A549 (cell line): Measurements from ENCODE around the gene MYO15B. TPM values are rescaled to one million over a fixed set of nuclear protein-coding genes. Genes with fewer than 3 reads are reported as not detected.
A peak's percentile ranks its signal among the peaks of the same experiment; 100 is the strongest.

Experiments used
- ATAC-seq, 2 experiments: fragments of 200-7000 bp in 1 of 2; fragments of >200 bp in 1 of 2; cut with Nextera tagmentation in 1 of 2; cut with Tn5 transposase in 1 of 2; 3 replicates each; pipeline versions ENCODE4 v1.8.0 to v1.9.1; 2018 to 2020; ENCODE audit warnings: mild to moderate bottlenecking in 1 of 2, moderate library complexity in 1 of 2
- CTCF ChIA-PET: fragments of 300-600 bp; sonication (Branson Sonifier 250); formaldehyde crosslinking; extraction: SDS; loops from one replicate; lab custom pipeline; 2021; ENCODE audit warnings: antibody characterized with exemption, inconsistent platforms; lab: Yijun Ruan, JAX
- POLR2A ChIA-PET: fragments of 350-600 bp; formaldehyde crosslinking; extraction: SDS; loops from one replicate; lab custom pipeline; 2021; ENCODE audit warnings: antibody characterized with exemption, inconsistent platforms; lab: Yijun Ruan, JAX
- DNase-seq, 2 experiments: peaks; one replicate each; pipeline versions ENCODE4 v3.0.0 to v3.0.0-alpha.2; 2011 to 2016; ENCODE audit warnings: low read depth in 1 of 2, low spot score in 1 of 2
- FAIRE-seq: peaks from 2 replicates; lab custom pipeline; 2011; peaks lifted over from hg19 to GRCh38; lab: Jason Lieb, UNC
- H3K27ac ChIP-seq, 2 experiments: fragments of >200 bp; sonication (Bioruptor Twin); formaldehyde crosslinking; 3 replicates each; pipeline ENCODE4 v1.5.1; 2016 to 2017
- H3K4me1 ChIP-seq: fragments of >200 bp; sonication (Bioruptor Twin); formaldehyde crosslinking; 3 replicates; pipeline ENCODE4 v1.6.1; 2016
- H3K4me2 ChIP-seq: fragments of >200 bp; sonication (Bioruptor Twin); formaldehyde crosslinking; 3 replicates; pipeline ENCODE4 v1.6.1; 2016
- H3K4me3 ChIP-seq: fragments of >200 bp; sonication (Bioruptor Twin); formaldehyde crosslinking; 3 replicates; pipeline ENCODE4 v1.5.1; 2016
- H3K9me3 ChIP-seq: fragments of >200 bp; sonication (Bioruptor Twin); formaldehyde crosslinking; 3 replicates; pipeline ENCODE4 v1.6.1; 2016
- CBX8 ChIP-seq: fragments of 200-600 bp; sonication (generic); IDR thresholded peaks from 2 replicates; pipeline ENCODE4 v1.6.1; 2016
- CHD2 ChIP-seq: fragments of 150-350 bp; IDR thresholded peaks from 2 replicates; pipeline ENCODE4 v1.6.1; 2014; ENCODE audit warnings: low read length; ENCODE audit not compliant: partially characterized antibody
- EHMT2 ChIP-seq: fragments of 200-600 bp; sonication (generic); IDR thresholded peaks from 2 replicates; pipeline ENCODE4 v1.6.1; 2016; ENCODE audit warnings: antibody characterized with exemption, low read depth, mild to moderate bottlenecking, moderate library complexity
- ELK1 ChIP-seq: fragments of 150-350 bp; IDR thresholded peaks from 2 replicates; pipeline ENCODE4 v1.6.1; 2014; ENCODE audit warnings: low read depth, mild to moderate bottlenecking, low read length
- FOSB ChIP-seq: fragments of 250-450 bp; sonication (Bioruptor Pico); IDR thresholded peaks from 2 replicates; pipeline ENCODE4 v1.5.0; 2020; ENCODE audit warnings: mild to moderate bottlenecking, moderate library complexity
- FOSL2 ChIP-seq, 2 experiments: fragments of 450-650 bp in 1 of 2; fragments of >200 bp in 1 of 2; sonication (Bioruptor Twin) in 1 of 2; formaldehyde crosslinking; IDR thresholded peaks; 2 replicates each; pipeline versions ENCODE4 v1.5.0 to v1.6.1; 2016 to 2020; ENCODE audit warnings: mild to moderate bottlenecking in 1 of 2, moderate library complexity in 1 of 2
- GATA3 ChIP-seq: IDR thresholded peaks from 2 replicates; pipeline ENCODE4 v1.6.1; 2012; ENCODE audit warnings: borderline replicate concordance
- HOXB13 ChIP-seq: fragments of 250-450 bp; sonication (Bioruptor Pico); IDR thresholded peaks from 2 replicates; pipeline ENCODE4 v1.5.0; 2020; ENCODE audit warnings: low read depth, mild to moderate bottlenecking, moderate library complexity
- HOXB5 ChIP-seq: fragments of 250-450 bp; sonication (Bioruptor Pico); IDR thresholded peaks from 2 replicates; pipeline ENCODE4 v1.5.0; 2020; ENCODE audit warnings: mild to moderate bottlenecking, moderate library complexity
- KDM1A ChIP-seq: fragments of 200-600 bp; sonication (generic); IDR thresholded peaks from 2 replicates; pipeline ENCODE4 v1.6.1; 2016; ENCODE audit warnings: low read depth, mild to moderate bottlenecking
- KDM5A ChIP-seq: fragments of 200-600 bp; sonication (generic); IDR thresholded peaks from 2 replicates; pipeline ENCODE4 v1.6.1; 2016; ENCODE audit warnings: antibody characterized with exemption, mild to moderate bottlenecking
- PHF8 ChIP-seq: fragments of 200-600 bp; sonication (generic); IDR thresholded peaks from 2 replicates; pipeline ENCODE4 v1.6.1; 2016; ENCODE audit warnings: low read depth, mild to moderate bottlenecking, antibody characterized with exemption, moderate library complexity, borderline replicate concordance
- POLR2A ChIP-seq: IDR thresholded peaks from 2 replicates; pipeline ENCODE4 v1.6.1; 2012; ENCODE audit warnings: mild to moderate bottlenecking, low read length
- RAD21 ChIP-seq, 2 experiments: fragments of >200 bp in 1 of 2; sonication (Bioruptor Twin) in 1 of 2; formaldehyde crosslinking in 1 of 2; IDR thresholded peaks in 1 of 2; conservative IDR thresholded peaks in 1 of 2; 2 replicates in 1 of 2; 3 replicates in 1 of 2; pipeline ENCODE4 v1.6.1; 2012 to 2018; ENCODE audit warnings: inconsistent platforms in 1 of 2
- RARB ChIP-seq: fragments of 250-450 bp; sonication (Bioruptor Pico); IDR thresholded peaks from 2 replicates; pipeline ENCODE4 v1.8.0; 2021; ENCODE audit warnings: mild to moderate bottlenecking, moderate library complexity
- REST ChIP-seq: fragments of 200-600 bp; sonication (generic); IDR thresholded peaks from 2 replicates; pipeline ENCODE4 v1.6.1; 2016; ENCODE audit warnings: antibody characterized with exemption, mild to moderate bottlenecking, moderate library complexity
- RFX5 ChIP-seq: fragments of 450-650 bp; IDR thresholded peaks from 2 replicates; pipeline ENCODE4 v1.7.1; 2014; ENCODE audit warnings: antibody characterized with exemption, mild to moderate bottlenecking, moderate library complexity
- SMC3 ChIP-seq: fragments of >200 bp; sonication (Bioruptor Twin); formaldehyde crosslinking; IDR thresholded peaks from 3 replicates; pipeline ENCODE4 v1.6.1; 2018; ENCODE audit warnings: inconsistent platforms
- SREBF2 ChIP-seq: fragments of 450-650 bp; IDR thresholded peaks from 2 replicates; pipeline ENCODE4 v1.6.1; 2014; ENCODE audit warnings: mild to moderate bottlenecking, moderate library complexity
- TFCP2L1 ChIP-seq: fragments of 250-450 bp; sonication (Bioruptor Pico); IDR thresholded peaks from 2 replicates; pipeline ENCODE4 v1.5.0; 2021; ENCODE audit warnings: mild to moderate bottlenecking
- ZFP36 ChIP-seq: fragments of 450-650 bp; IDR thresholded peaks from 2 replicates; pipeline ENCODE4 v1.6.1; 2014; ENCODE audit warnings: borderline replicate concordance; ENCODE audit not compliant: partially characterized antibody
- ZNF302 ChIP-seq: fragments of 250-450 bp; sonication (Bioruptor Pico); IDR thresholded peaks from 2 replicates; pipeline ENCODE4 v1.9.0; 2021; ENCODE audit warnings: inconsistent platforms, mild to moderate bottlenecking, moderate library complexity
- WGBS: methylation state at CpG from one replicate; pipeline ENCODE4 v1.1.6; 2017; ENCODE audit errors: missing lambda C conversion rate; 5-methylcytosine and 5-hydroxymethylcytosine counted together
- polyA plus RNA-seq, 4 experiments: library from polyadenylated mRNA; depleted of rRNA in 3 of 4; stranded (reverse); fragments of >200 nt; fragmentation: RNase III in 1 of 4; extraction: RNeasy Plus Mini Kit Qiagen cat#74134 plus additional on column Dnase treatment in 1 of 4; gene quantifications; 2 replicates in 3 of 4; 3 replicates in 1 of 4; pipeline ENCODE4 v1.2.3, GENCODE V29; 2011 to 2017
- TF ChIP-seq, protein P1 (sequence below): IDR thresholded peaks from 2 replicates; pipeline ENCODE4 v1.6.1; 2012
- TF ChIP-seq, protein P2 (sequence below): fragments of 250-450 bp; sonication (Bioruptor Pico); IDR thresholded peaks from 2 replicates; pipeline ENCODE4 v1.5.0; 2021; ENCODE audit warnings: mild to moderate bottlenecking, moderate library complexity, borderline replicate concordance
- TF ChIP-seq, protein P3 (sequence below): fragments of >200 bp; sonication (Bioruptor Twin); formaldehyde crosslinking; IDR thresholded peaks from 3 replicates; pipeline ENCODE4 v1.5.1; 2016

MYO15B gene
- polyA plus RNA-seq, 2 of the 4 experiments (the other 2 are of a cell fraction), result 12.4 to 33.9 TPM

GRCh38 chr17:75617675-75618074 lies 30.1 kb downstream of the MYO15B start:
- ATAC-seq, result no peak
- ChIA-PET POLR2A (no interaction called here), CTCF (interaction anchor here (1.2 to 51.3 kb wide), 7 partner anchors 25 to 347 kb away, joined by 3 to 2254 read pairs (median 10); partner anchors contain the start of genes MIF4GD, MYO15B, RECQL5 and SAP30BP)
- Histone ChIP-seq H3K4me2 (no peak overlapping the region), H3K9me3 (no peaks in the 10 kb centered on the region), H3K4me3 (no peak overlapping the region), H3K27ac (no peak overlapping the region), H3K4me1 (peaks cover 19% of the 10 kb centered on the region)
- TF ChIP-seq FOSL2 (IDR thresholded peaks at IDR 0.05) (no peak), FOSL2 (CRISPR knock-in tag; IDR thresholded peaks at IDR 0.05) (no peak), RAD21 (conservative IDR thresholded peaks at IDR 0.05 in 1 of 2, IDR thresholded peaks at IDR 0.05 in 1 of 2) (no peak), GATA3 (no peak), HOXB5 (CRISPR knock-in tag) (no peak), SREBF2 (no peak), CHD2 (no peak), KDM1A (no peak), RARB (CRISPR knock-in tag) (no peak), ZNF302 (no peak), RFX5 (no peak), EHMT2 (no peak)
- TF ChIP-seq, protein P1, sequence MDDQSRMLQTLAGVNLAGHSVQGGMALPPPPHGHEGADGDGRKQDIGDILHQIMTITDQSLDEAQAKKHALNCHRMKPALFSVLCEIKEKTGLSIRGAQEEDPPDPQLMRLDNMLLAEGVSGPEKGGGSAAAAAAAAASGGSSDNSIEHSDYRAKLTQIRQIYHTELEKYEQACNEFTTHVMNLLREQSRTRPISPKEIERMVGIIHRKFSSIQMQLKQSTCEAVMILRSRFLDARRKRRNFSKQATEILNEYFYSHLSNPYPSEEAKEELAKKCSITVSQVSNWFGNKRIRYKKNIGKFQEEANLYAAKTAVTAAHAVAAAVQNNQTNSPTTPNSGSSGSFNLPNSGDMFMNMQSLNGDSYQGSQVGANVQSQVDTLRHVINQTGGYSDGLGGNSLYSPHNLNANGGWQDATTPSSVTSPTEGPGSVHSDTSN, result no peak
- FAIRE-seq, result no peak
- DNase-seq, result no peak
- WGBS, result 92% methylated on average over 11 of the region's 11 CpGs

- FAIRE-seq (no peak), DNase-seq (peak; percentile 70 to 75), ATAC-seq (peak; percentile 57 to 81)
- Histone ChIP-seq H3K4me1 (peaks cover 4% of the 10 kb centered on the region), H3K27ac (peak overlapping the region in 1 of 2 experiments; percentile 4; a peak in 2 of 6 replicates), H3K4me3 (no peak overlapping the region), H3K4me2 (no peak overlapping the region), H3K9me3 (no peaks in the 10 kb centered on the region)
- CTCF ChIA-PET, result interaction anchor here (0.9 to 51.3 kb wide), 10 partner anchors 10 to 165 kb away, joined by 3 to 2254 read pairs (median 4); partner anchors contain the start of genes GALK1, LLGL2, MYO15B and RECQL5
- 82% methylated on average over 27 of the region's 36 CpGs for WGBS
- POLR2A ChIA-PET, result interaction anchor here (2.6 kb wide), 1 partner anchor 9 kb away, joined by 7 read pairs; no protein-coding TSS in a partner anchor
- TF ChIP-seq FOSB (CRISPR knock-in tag), result no peak
- TF ChIP-seq, protein P2, sequence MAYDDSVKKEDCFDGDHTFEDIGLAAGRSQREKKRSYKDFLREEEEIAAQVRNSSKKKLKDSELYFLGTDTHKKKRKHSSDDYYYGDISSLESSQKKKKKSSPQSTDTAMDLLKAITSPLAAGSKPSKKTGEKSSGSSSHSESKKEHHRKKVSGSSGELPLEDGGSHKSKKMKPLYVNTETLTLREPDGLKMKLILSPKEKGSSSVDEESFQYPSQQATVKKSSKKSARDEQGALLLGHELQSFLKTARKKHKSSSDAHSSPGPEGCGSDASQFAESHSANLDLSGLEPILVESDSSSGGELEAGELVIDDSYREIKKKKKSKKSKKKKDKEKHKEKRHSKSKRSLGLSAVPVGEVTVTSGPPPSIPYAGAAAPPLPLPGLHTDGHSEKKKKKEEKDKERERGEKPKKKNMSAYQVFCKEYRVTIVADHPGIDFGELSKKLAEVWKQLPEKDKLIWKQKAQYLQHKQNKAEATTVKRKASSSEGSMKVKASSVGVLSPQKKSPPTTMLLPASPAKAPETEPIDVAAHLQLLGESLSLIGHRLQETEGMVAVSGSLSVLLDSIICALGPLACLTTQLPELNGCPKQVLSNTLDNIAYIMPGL (CRISPR knock-in tag), result no peak
- no peak for TF ChIP-seq TFCP2L1 (CRISPR knock-in tag)
- TF ChIP-seq SMC3, result peak; percentile 63
- TF ChIP-seq REST, result no peak
- TF ChIP-seq, protein P3, sequence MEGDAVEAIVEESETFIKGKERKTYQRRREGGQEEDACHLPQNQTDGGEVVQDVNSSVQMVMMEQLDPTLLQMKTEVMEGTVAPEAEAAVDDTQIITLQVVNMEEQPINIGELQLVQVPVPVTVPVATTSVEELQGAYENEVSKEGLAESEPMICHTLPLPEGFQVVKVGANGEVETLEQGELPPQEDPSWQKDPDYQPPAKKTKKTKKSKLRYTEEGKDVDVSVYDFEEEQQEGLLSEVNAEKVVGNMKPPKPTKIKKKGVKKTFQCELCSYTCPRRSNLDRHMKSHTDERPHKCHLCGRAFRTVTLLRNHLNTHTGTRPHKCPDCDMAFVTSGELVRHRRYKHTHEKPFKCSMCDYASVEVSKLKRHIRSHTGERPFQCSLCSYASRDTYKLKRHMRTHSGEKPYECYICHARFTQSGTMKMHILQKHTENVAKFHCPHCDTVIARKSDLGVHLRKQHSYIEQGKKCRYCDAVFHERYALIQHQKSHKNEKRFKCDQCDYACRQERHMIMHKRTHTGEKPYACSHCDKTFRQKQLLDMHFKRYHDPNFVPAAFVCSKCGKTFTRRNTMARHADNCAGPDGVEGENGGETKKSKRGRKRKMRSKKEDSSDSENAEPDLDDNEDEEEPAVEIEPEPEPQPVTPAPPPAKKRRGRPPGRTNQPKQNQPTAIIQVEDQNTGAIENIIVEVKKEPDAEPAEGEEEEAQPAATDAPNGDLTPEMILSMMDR, result peak; percentile 55
- peak; percentile 26 to 56; a peak in 3 of 5 replicates for TF ChIP-seq RAD21 (conservative IDR thresholded peaks at IDR 0.05 in 1 of 2, IDR thresholded peaks at IDR 0.05 in 1 of 2)
- no peak for TF ChIP-seq ZFP36
- no peak for TF ChIP-seq POLR2A
- TF ChIP-seq HOXB13 (CRISPR knock-in tag), result no peak
- no peak for TF ChIP-seq PHF8
- TF ChIP-seq KDM5A, result no peak
- no peak for TF ChIP-seq CBX8
- TF ChIP-seq HOXB5 (CRISPR knock-in tag), result no peak
- no peak for TF ChIP-seq ELK1
Observed at GRCh38 chr17:75619506-75620431, 32.2 kb downstream of the MYO15B start.
